Keratinocyte (primary cell): ENCODE data around the gene C16orf82. TPM values are rescaled to one million over a fixed set of nuclear protein-coding genes. Genes with fewer than 3 reads are reported as not detected.

ENCODE experiments used
- DNase-seq: peaks from one replicate; pipeline ENCODE4 v3.0.0-alpha.2; 2011; ENCODE audit warnings: low read depth, missing footprints, low spot score
- FAIRE-seq: peaks from 2 replicates; lab custom pipeline; 2011; peaks lifted over from hg19 to GRCh38; lab: Jason Lieb, UNC
- H2AFZ ChIP-seq: 2 replicates; pipeline ENCODE4 v1.6.0; 2012; ENCODE audit warnings: low read length, control low read depth, inconsistent platforms; ENCODE audit not compliant: control insufficient read depth
- H3K27ac ChIP-seq: 2 replicates; pipeline ENCODE4 v1.5.1; 2011; ENCODE audit warnings: low read length; ENCODE audit not compliant: control insufficient read depth, insufficient read depth
- H3K27me3 ChIP-seq: 3 replicates; pipeline ENCODE4 v1.6.0; 2011; ENCODE audit warnings: low read length; ENCODE audit not compliant: control insufficient read depth, insufficient read depth; ENCODE audit errors: extremely low read depth
- H3K36me3 ChIP-seq, 2 experiments: 2 replicates in 1 of 2; 3 replicates in 1 of 2; pipeline ENCODE4 v1.5.1; 2011; ENCODE audit warnings: low read length in 2 of 2, mild to moderate bottlenecking in 1 of 2; ENCODE audit not compliant: control insufficient read depth in 2 of 2, insufficient read depth in 2 of 2; ENCODE audit errors: extremely low read depth in 1 of 2
- H3K4me1 ChIP-seq: 3 replicates; pipeline ENCODE4 v1.5.1; 2011; ENCODE audit warnings: low read length; ENCODE audit not compliant: control insufficient read depth, insufficient read depth; ENCODE audit errors: extremely low read depth
- H3K4me2 ChIP-seq: 3 replicates; pipeline ENCODE4 v1.6.0; 2011; ENCODE audit warnings: low read depth, low read length; ENCODE audit not compliant: control insufficient read depth, insufficient read depth; ENCODE audit errors: extremely low read depth
- H3K4me3 ChIP-seq, 3 experiments: fragments of 200-600 bp in 1 of 3; sonication (generic) in 1 of 3; 2 replicates in 2 of 3; 3 replicates in 1 of 3; pipeline ENCODE4 v1.5.1; 2011 to 2016; ENCODE audit warnings: low read length in 3 of 3, mild to moderate bottlenecking in 3 of 3, control low read depth in 2 of 3, inconsistent platforms in 1 of 3, low read depth in 1 of 3, mixed read lengths in 1 of 3, mixed run types in 1 of 3, moderate library complexity in 1 of 3; ENCODE audit not compliant: control insufficient read depth in 2 of 3, insufficient read depth in 2 of 3; ENCODE audit errors: extremely low read depth in 1 of 3
- H3K79me2 ChIP-seq: 2 replicates; pipeline ENCODE4 v1.6.0; 2012; ENCODE audit warnings: low read length; ENCODE audit not compliant: control insufficient read depth, insufficient read depth
- H3K9ac ChIP-seq: 3 replicates; pipeline ENCODE4 v1.6.0; 2011; ENCODE audit warnings: low read length; ENCODE audit not compliant: control insufficient read depth, insufficient read depth; ENCODE audit errors: extremely low read depth
- H3K9me1 ChIP-seq: 3 replicates; pipeline ENCODE4 v1.6.0; 2011; ENCODE audit warnings: low read length; ENCODE audit not compliant: control insufficient read depth, insufficient read depth; ENCODE audit errors: extremely low read depth
- H3K9me3 ChIP-seq: 2 replicates; pipeline ENCODE4 v1.5.1; 2012; ENCODE audit warnings: low read depth, low read length; ENCODE audit not compliant: control insufficient read depth
- H4K20me1 ChIP-seq: 3 replicates; pipeline ENCODE4 v1.6.0; 2011; ENCODE audit warnings: low read length; ENCODE audit not compliant: control insufficient read depth, insufficient read depth; ENCODE audit errors: extremely low read depth
- CTCF ChIP-seq, 3 experiments: IDR thresholded peaks in 1 of 3; conservative IDR thresholded peaks in 1 of 3; optimal IDR thresholded peaks in 1 of 3; 2 replicates in 2 of 3; 3 replicates in 1 of 3; pipeline versions ENCODE3 to v1.5.1; 2011; ENCODE audit warnings: low read length in 3 of 3, mild to moderate bottlenecking in 3 of 3, moderate library complexity in 2 of 3, control low read depth in 1 of 3, inconsistent platforms in 1 of 3; ENCODE audit not compliant: insufficient read depth in 2 of 3; ENCODE audit errors: extremely low read depth in 1 of 3
- EZH2 ChIP-seq: IDR thresholded peaks from one replicate; pipeline ENCODE4 v1.6.1; 2012; ENCODE audit warnings: inconsistent platforms, mild to moderate bottlenecking, low read length, moderate library complexity
- dilution Hi-C: fragments of 300-500 bp; cut with MboI; formaldehyde crosslinking; loops from one replicate; pipeline ENCODE4 v1.7.0; 2020; ENCODE audit warnings: low sequenced_read_pairs; ENCODE audit not compliant: extremely low pct_ligation_motif_present
- polyA plus RNA-seq, 5 experiments: library from polyadenylated mRNA; depleted of rRNA in 3 of 5; stranded (reverse) in 3 of 5; stranded (forward) in 1 of 5; unstranded in 1 of 5; fragments of >200 nt; gene quantifications; 1 replicate in 1 of 5; 2 replicates in 3 of 5; 3 replicates in 1 of 5; pipeline versions ENCODE4 v1.2.1 to v1.2.3, GENCODE V29; 2011 to 2012; ENCODE audit warnings: missing spikeins in 2 of 5, low read depth in 1 of 5, low replicate concordance in 1 of 5

The C16orf82 gene
- polyA plus RNA-seq, 1 donor (not counting 4 experiments of a cell fraction or from before 2014, with no cell fraction given) = not detected

DNA sequence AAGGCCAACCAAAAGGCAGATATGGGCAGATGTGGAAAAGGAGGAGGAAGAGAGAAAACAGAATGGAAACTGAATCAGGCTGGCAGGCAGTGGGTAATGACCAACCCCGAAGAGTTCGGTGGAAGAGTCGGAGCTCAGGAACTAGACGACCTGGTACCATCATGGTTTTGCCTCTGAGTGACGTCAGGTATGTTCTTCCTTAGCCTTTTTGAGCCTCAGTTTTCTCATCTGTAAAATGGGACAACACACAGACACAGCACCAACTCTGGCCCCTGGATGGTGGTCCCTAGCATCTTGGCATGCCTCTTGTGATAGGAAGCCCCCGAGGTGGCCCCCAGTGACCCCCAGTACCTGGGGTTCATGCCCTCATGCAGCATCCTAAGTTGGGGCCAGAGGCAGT is 37.2 kb upstream of the C16orf82 start:
- H3K4me3 ChIP-seq = no peak overlapping the region
- TF ChIP-seq EZH2 (no peak), CTCF (optimal IDR thresholded peaks at IDR 0.05 in 1 of 3, IDR thresholded peaks at IDR 0.05 in 1 of 3, conservative IDR thresholded peaks at IDR 0.05 in 1 of 3; ENCODE audit: extremely low read depth in 1 of 3, insufficient read depth in 2 of 3, low read length in 3 of 3) (no peak)
- DNase-seq = no peak
- no peak overlapping the region for H3K27ac ChIP-seq
- no peak overlapping the region for H3K9ac ChIP-seq
- no peak overlapping the region for H3K4me2 ChIP-seq
- no peaks in the 10 kb centered on the region for H3K9me1 ChIP-seq
- no peaks in the 10 kb centered on the region for H3K27me3 ChIP-seq
- H3K4me1 ChIP-seq = no peaks in the 10 kb centered on the region
- H4K20me1 ChIP-seq = no peaks in the 10 kb centered on the region
- dilution Hi-C loops = no loop called here
- no peaks in the 10 kb centered on the region for H3K79me2 ChIP-seq
- peaks cover 4% of the 10 kb centered on the region for H3K9me3 ChIP-seq
- no peak for FAIRE-seq
- no peaks in the 10 kb centered on the region for H3K36me3 ChIP-seq
- H2AFZ ChIP-seq = no peak overlapping the region

DNA sequence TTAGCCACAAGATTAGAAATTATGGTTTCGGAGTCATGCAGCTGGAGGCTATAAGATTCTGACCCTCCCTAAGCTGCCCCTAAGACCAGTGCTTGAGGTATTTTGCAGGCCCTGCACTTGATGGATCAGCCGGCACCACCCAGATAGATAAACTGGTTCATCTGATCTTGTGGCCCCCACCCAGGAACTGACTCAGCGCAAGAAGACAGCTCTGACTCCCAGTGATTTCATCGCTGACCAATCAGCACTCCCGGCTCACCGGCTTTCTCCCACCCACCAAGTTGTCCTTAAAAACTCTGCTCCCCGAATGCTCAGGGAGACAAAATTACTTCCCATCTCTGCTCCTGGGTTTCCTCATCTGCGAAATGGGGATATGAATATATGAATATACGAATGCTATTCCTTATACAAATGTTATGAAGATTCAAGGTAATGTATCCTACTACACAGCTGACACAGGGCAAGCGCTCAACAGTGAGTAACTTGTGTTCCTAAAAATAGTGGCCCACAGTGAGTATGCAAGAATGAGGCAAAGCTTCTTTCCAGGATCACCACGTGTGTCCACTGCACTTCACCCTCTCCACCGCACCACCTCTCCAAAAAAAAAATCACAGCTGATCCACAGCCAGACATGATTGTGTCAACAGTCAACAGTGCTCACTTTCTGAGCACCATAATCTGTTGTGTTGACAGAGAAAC is 33.3 kb upstream of the C16orf82 start:
- H3K36me3 ChIP-seq = no peaks in the 10 kb centered on the region
- FAIRE-seq (no peak), DNase-seq (no peak)
- no peaks in the 10 kb centered on the region for H3K9me1 ChIP-seq
- no peaks in the 10 kb centered on the region for H3K79me2 ChIP-seq
- no peak overlapping the region for H2AFZ ChIP-seq
- H3K27ac ChIP-seq = no peak overlapping the region
- TF ChIP-seq CTCF (optimal IDR thresholded peaks at IDR 0.05 in 1 of 3, IDR thresholded peaks at IDR 0.05 in 1 of 3, conservative IDR thresholded peaks at IDR 0.05 in 1 of 3; ENCODE audit: extremely low read depth in 1 of 3, insufficient read depth in 2 of 3, low read length in 3 of 3) (no peak), EZH2 (no peak)
- H3K27me3 ChIP-seq = no peaks in the 10 kb centered on the region
- no peaks in the 10 kb centered on the region for H4K20me1 ChIP-seq
- H3K9me3 ChIP-seq = peaks cover 5% of the 10 kb centered on the region
- no peak overlapping the region for H3K4me2 ChIP-seq
- H3K9ac ChIP-seq = no peak overlapping the region
- H3K4me3 ChIP-seq = no peak overlapping the region
- dilution Hi-C loops = no loop called here
- H3K4me1 ChIP-seq = no peaks in the 10 kb centered on the region
